CD4-positive, alpha-beta T cell treated with Interleukin-2 at 100 ng/mL for 4 hours (primary cell): Measurements from ENCODE around the gene H1-8.
A peak's percentile ranks its signal among the peaks of the same experiment; 100 is the strongest.
"Not testable (repeated sequence)": the region's sequence is repeated elsewhere in the genome, so short reads cannot be mapped to it uniquely, and the experiment has no call there.

Source experiments
- DNase-seq: peaks from one replicate; pipeline ENCODE4 v3.0.0-alpha.2; 2020; ENCODE audit warnings: low spot score

Gene H1-8

DNA sequence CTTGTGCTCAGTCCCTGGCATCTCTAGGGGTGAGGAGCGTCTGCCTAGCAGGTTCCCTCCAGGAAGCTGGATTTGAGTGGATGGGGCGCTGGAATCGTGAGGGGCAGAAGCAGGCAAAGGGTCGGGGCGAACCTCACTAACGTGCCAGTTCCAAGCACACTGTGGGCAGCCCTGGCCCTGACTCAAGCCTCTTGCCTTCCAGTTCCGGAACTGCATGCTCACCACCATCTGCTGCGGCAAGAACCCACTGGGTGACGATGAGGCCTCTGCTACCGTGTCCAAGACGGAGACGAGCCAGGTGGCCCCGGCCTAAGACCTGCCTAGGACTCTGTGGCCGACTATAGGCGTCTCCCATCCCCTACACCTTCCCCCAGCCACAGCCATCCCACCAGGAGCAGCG, 9.6 kb upstream of the H1-8 start:
- no peak for DNase-seq

DNA sequence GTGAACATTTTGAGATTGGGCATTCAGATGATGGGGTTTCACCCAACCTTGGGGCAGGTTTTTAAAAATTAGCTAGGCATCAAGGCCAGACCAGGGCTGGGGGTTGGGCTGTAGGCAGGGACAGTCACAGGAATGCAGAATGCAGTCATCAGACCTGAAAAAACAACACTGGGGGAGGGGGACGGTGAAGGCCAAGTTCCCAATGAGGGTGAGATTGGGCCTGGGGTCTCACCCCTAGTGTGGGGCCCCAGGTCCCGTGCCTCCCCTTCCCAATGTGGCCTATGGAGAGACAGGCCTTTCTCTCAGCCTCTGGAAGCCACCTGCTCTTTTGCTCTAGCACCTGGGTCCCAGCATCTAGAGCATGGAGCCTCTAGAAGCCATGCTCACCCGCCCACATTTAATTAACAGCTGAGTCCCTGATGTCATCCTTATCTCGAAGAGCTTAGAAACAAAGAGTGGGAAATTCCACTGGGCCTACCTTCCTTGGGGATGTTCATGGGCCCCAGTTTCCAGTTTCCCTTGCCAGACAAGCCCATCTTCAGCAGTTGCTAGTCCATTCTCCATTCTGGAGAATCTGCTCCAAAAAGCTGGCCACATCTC, 8.4 kb upstream of the H1-8 start:
- no peak for DNase-seq

GRCh38 chr3:129535075-129535474, 7.9 kb upstream of the H1-8 start:
- DNase-seq, result no peak

- DNase-seq, result no peak
Measured at GRCh38 chr3:129536374-129536667, 6.7 kb upstream of the H1-8 start.

- no peak for DNase-seq
Measured at GRCh38 chr3:129536804-129537203, 6.2 kb upstream of the H1-8 start.

DNA sequence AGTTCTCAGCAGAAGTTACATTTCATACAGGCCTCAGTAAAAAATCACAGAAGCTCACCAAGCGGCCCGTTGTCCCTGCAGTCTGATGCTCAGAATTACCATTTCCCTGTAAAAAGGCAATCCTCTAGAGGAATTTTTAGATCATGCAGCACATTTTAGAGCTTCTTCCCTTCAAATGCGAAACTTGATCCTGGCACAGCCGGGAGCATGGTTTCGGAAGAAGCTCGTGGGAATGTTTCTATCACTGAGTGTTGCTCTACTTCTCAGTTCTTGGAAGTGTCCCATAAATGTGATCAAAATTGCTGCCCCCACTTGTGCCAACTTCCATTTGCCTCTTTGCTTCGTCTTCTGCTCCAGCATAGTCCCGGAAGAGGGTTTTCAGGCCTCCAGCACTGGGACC, 3.8 kb upstream of the H1-8 start:
- no peak for DNase-seq

GRCh38 chr3:129540776-129541516, 2.0 kb upstream of the H1-8 start:
- no peak for DNase-seq

DNA sequence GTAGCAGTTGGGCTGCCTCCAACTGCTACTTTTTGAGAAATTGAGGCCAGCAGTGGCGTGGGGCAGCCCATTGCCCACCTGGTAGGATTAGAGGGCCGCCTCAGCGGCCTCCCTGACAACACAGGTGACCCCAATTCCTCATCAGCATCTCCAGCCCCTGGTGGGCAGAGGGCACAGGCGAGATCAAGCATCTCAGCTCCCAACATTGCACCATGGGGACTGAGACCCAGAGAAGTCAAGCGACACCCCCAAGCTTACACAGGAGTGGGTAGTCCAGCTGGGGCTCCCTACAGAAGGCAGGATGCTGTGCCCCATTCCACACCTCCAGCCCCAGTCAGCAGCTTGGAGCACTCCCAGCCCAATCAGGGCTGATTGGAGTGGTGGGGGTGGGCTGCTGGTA, 228 bp upstream of the H1-8 start:
- DNase-seq, result no peak

GRCh38 chr3:129543999-129544398, 1.0 kb downstream of the H1-8 start:
- no peak for DNase-seq

DNA sequence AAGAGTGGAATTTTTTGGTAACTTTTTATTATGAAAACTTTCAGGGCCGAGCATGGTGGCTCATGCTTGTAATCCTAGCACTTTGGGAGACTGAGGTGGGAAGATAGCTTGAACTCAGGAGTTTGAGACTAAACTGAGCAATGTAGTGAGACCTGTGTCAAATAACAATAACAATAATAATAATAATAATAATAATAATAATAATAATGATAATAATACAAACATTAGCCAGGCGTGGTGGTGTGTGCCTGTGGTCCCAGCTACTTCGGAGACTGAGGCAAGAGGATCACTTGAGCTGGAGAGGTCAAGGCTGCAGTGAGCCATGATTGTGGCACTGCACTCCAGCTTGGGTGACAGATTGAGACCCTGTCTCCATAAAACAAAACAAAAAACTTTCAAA, 3.0 kb downstream of the H1-8 start:
- DNase-seq, result not testable (repeated sequence)

DNA sequence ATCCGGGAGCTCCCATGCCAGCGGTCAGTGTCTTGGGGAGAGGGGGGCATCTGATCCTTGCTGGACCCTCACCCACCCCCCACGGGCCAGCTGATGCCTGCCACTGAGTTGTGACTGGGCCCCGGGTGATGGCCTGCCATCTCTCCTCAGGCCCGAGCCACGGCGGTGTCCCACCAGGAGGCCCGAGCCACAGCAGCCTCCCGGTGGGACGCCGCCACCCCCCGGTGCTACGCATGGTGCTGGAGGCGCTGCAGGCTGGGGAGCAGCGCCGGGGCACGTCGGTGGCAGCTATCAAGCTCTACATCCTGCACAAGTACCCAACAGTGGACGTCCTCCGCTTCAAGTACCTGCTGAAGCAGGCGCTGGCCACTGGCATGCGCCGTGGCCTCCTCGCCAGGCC, 4.3 kb downstream of the H1-8 start:
- no peak for DNase-seq

DNA sequence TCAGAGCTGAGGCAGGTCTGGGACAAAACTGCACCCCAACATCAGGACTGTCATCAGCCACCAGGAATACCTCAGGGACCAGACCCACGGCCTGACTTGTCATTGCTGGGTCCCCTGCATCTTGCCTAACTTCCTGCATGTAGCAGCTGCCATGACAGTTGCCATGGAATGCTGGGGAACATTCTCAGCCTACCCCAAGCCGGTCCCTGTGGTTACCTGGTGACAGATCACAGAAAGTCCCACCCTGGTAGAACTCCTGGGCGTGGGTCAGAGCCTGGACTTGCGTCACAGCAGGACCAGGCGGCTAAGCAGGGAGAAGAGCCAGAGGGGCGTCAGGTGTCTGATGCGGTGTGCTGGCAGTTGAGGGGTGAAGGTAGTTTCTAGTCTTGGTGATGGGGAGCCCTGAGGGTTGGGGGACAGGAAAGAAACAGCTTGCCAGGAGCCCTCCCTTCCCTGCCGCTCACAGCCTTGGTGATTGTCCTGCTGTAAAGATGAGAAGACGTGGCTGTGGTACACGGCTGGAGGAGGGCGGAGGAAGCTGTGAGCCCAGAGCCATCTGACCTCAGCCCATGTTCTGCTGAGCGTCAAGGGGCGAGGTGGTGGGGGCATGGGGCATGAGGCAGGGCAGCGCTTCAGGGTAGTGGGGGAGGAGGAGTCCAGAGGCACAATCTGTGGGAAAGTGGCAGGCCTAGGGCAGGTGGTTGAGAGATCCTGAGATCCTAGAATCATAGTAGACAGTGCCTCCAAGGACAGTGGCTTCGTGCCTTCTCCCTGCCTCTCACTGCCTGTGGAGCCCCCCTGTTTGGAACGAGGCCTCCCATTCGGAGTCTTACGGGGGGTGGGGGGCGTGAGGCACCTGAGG, 5.4 kb downstream of the H1-8 start:
- DNase-seq, result no peak

GRCh38 chr3:129549006-129549800, 6.2 kb downstream of the H1-8 start:
- no peak for DNase-seq

DNA sequence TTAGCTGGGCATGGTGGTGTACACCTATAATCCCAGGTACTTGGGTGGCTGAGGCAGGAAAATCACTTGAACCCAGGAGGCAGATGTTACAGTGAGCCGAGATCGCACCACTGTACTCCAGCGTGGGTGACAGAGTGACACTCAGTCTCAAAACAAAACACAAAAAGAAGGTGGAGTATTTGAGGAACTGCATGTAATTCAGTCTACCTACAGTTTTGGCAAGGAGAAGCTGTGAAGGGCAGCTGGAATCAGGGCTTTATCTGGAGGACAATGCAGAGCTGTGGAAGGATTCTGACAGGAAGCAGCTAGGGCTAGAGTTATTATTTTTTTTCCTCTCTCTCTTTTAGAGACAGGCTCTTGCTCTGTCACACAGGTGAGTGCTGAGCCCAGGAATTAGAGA, 6.8 kb downstream of the H1-8 start:
- DNase-seq, result no peak

- DNase-seq, result no peak
Measured at GRCh38 chr3:129552287-129553050, 9.5 kb downstream of the H1-8 start.

DNA sequence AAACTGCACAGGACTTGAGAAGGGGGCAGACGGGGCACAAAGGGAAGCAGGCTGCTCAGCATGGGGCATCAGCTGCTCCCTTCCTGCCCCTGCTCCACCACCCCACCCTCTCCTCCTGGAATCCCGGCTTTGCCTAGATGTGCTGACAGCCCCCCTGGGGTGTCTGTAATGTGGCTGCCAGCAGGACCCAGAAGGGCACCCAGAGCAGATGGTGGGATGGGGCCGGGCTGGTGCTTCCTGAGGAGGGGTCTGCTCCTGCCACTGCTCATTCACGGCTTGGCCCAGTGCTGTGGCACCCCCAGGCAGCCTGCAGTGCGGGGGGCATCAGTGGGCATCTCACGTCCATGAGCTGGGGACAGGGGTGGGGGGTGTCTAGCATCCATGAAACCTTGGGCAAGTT, 10.2 kb downstream of the H1-8 start:
- DNase-seq, result no peak

DNA sequence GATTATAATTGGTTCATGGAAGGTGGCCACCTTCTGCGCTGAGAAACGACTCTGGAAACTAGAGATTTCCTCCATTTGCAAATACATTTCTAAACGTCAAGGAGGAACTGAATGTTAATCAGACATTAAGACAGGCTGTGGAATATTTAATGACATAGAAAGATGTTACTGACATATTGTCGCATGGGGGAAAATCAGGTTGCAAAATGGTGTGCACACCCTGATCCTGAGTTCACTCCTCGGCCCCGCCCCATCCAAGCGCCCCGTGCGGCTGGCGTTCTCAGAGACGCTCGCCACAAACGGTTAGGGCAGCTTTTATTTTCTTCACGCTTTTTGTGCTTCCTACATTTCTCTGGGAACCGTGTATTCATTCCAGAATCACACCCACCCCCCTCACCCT, 10.7 kb downstream of the H1-8 start:
- DNase-seq, result peak; percentile 14

GRCh38 chr3:129554356-129555152, 11.6 kb downstream of the H1-8 start:
- DNase-seq, result no peak

- DNase-seq, result no peak
Measured at GRCh38 chr3:129555153-129555550, 12.2 kb downstream of the H1-8 start.

- no peak for DNase-seq
Measured at GRCh38 chr3:129555616-129556357, 12.8 kb downstream of the H1-8 start.
